H1 (cell line): ENCODE data around the gene UBB. TPM values are rescaled to one million over a fixed set of nuclear protein-coding genes. Genes with fewer than 3 reads are reported as not detected.

Experiments used
- CTCF ChIA-PET: fragments of 300-600 bp; sonication (Branson Sonifier 250); formaldehyde crosslinking; loops from one replicate; lab custom pipeline; 2021; ENCODE audit not compliant: partially characterized antibody; lab: Charles Lee
- POLR2A ChIA-PET: fragments of 300-600 bp; sonication (Branson Sonifier 250); formaldehyde crosslinking; loops from one replicate; lab custom pipeline; 2021; ENCODE audit warnings: inconsistent platforms; ENCODE audit not compliant: partially characterized antibody; lab: Charles Lee
- DNase-seq, 2 experiments: peaks; one replicate each; pipeline versions ENCODE4 v3.0.0 to v3.0.0-alpha.2; 2010 to 2022; ENCODE audit warnings: low spot score in 2 of 2, low read depth in 1 of 2, mixed read lengths in 1 of 2
- FAIRE-seq: peaks from 2 replicates; lab custom pipeline; 2011; peaks lifted over from hg19 to GRCh38; lab: Jason Lieb, UNC
- H2AFZ ChIP-seq: 2 replicates; pipeline ENCODE4 v1.8.1; 2012; ENCODE audit warnings: low read length, inconsistent platforms
- H2AK5ac ChIP-seq: 2 replicates; pipeline ENCODE4 v1.6.1; 2013; ENCODE audit warnings: low read depth, low read length
- H2BK120ac ChIP-seq: replicated peaks from 2 replicates; pipeline ENCODE3; 2013; ENCODE audit warnings: low read depth, low read length, inconsistent platforms
- H2BK12ac ChIP-seq: 2 replicates; pipeline ENCODE4 v1.6.1; 2013; ENCODE audit warnings: low read depth, low read length
- H2BK15ac ChIP-seq: 2 replicates; pipeline ENCODE4 v1.6.1; 2013; ENCODE audit warnings: low read length
- H2BK20ac ChIP-seq: 2 replicates; pipeline ENCODE4 v1.6.1; 2013; ENCODE audit warnings: low read length
- H2BK5ac ChIP-seq: 2 replicates; pipeline ENCODE4 v1.6.1; 2013; ENCODE audit warnings: low read depth, low read length
- H3K14ac ChIP-seq: 2 replicates; pipeline ENCODE4 v1.6.1; 2013; ENCODE audit warnings: inconsistent platforms; ENCODE audit not compliant: insufficient read length
- H3K18ac ChIP-seq: 2 replicates; pipeline ENCODE4 v1.6.1; 2013; ENCODE audit warnings: low read length; ENCODE audit errors: extremely low read depth
- H3K23ac ChIP-seq: 2 replicates; pipeline ENCODE4 v1.6.1; 2013; ENCODE audit warnings: inconsistent platforms; ENCODE audit not compliant: insufficient read length
- H3K23me2 ChIP-seq: 2 replicates; pipeline ENCODE4 v1.6.1; 2013; ENCODE audit warnings: low read depth, low read length
- H3K27ac ChIP-seq: 2 replicates; pipeline ENCODE4 v1.6.1; 2011; ENCODE audit warnings: low read depth, low read length, inconsistent platforms
- H3K27me3 ChIP-seq, 4 experiments: replicated peaks in 1 of 4; 1 replicate in 1 of 4; 2 replicates in 3 of 4; pipeline versions ENCODE4 v1.6.1 to v1.8.1; 2011 to 2013; ENCODE audit warnings: low read length in 3 of 4, mild to moderate bottlenecking in 3 of 4, inconsistent platforms in 2 of 4, mixed read lengths in 2 of 4, moderate library complexity in 1 of 4; ENCODE audit not compliant: control insufficient read depth in 3 of 4, insufficient read depth in 3 of 4; ENCODE audit errors: extremely low read depth in 1 of 4
- H3K36me3 ChIP-seq, 4 experiments: 2 replicates each; pipeline versions ENCODE4 v1.6.1 to v1.8.1; 2011 to 2013; ENCODE audit warnings: mild to moderate bottlenecking in 4 of 4, low read length in 3 of 4, moderate library complexity in 2 of 4, control low read depth in 1 of 4, inconsistent platforms in 1 of 4; ENCODE audit not compliant: insufficient read depth in 4 of 4, control insufficient read depth in 2 of 4
- H3K4ac ChIP-seq: replicated peaks from 2 replicates; pipeline ENCODE3; 2013; ENCODE audit warnings: low read length, low read depth, mixed read lengths, inconsistent platforms; ENCODE audit not compliant: insufficient read length
- H3K4me1 ChIP-seq, 4 experiments: replicated peaks in 1 of 4; 1 replicate in 1 of 4; 2 replicates in 3 of 4; pipeline versions ENCODE4 v1.6.1 to v1.8.1; 2011 to 2013; ENCODE audit warnings: low read length in 3 of 4, inconsistent platforms in 2 of 4, mixed read lengths in 1 of 4; ENCODE audit not compliant: insufficient read depth in 4 of 4, control insufficient read depth in 3 of 4
- H3K4me2 ChIP-seq, 2 experiments: 2 replicates each; pipeline versions ENCODE4 v1.6.1 to v1.8.1; 2011 to 2013; ENCODE audit warnings: low read depth in 2 of 2, low read length in 2 of 2, control low read depth in 1 of 2, inconsistent platforms in 1 of 2, mild to moderate bottlenecking in 1 of 2; ENCODE audit not compliant: insufficient read depth in 1 of 2
- H3K4me3 ChIP-seq, 4 experiments: fragments of 200-600, 300-600 bp in 1 of 4; sonication (generic), shearing (Covaris generic), sonication (Bioruptor Twin) in 1 of 4; 2 replicates each; pipeline versions ENCODE4 v1.5.1 to v1.8.1; 2011 to 2016; ENCODE audit warnings: low read length in 4 of 4, low read depth in 3 of 4, control low read depth in 2 of 4, inconsistent platforms in 2 of 4, mild to moderate bottlenecking in 2 of 4, mixed read lengths in 1 of 4, moderate library complexity in 1 of 4; ENCODE audit not compliant: insufficient read depth in 2 of 4; ENCODE audit errors: extremely low read depth in 1 of 4
- H3K56ac ChIP-seq: replicated peaks from 2 replicates; pipeline ENCODE3; 2013; ENCODE audit warnings: low read depth, mild to moderate bottlenecking, mixed read lengths, low read length, inconsistent platforms; ENCODE audit not compliant: insufficient read length
- H3K79me1 ChIP-seq: 2 replicates; pipeline ENCODE4 v1.6.1; 2013; ENCODE audit warnings: low read depth, low read length, control low read depth
- H3K79me2 ChIP-seq, 2 experiments: 2 replicates each; pipeline versions ENCODE4 v1.6.1 to v1.8.1; 2012 to 2013; ENCODE audit warnings: low read length in 2 of 2, mild to moderate bottlenecking in 2 of 2, inconsistent platforms in 1 of 2; ENCODE audit not compliant: insufficient read depth in 2 of 2, control insufficient read depth in 1 of 2
- H3K9ac ChIP-seq, 4 experiments: replicated peaks in 1 of 4; 1 replicate in 1 of 4; 2 replicates in 3 of 4; pipeline versions ENCODE4 v1.6.1 to v1.8.1; 2011 to 2013; ENCODE audit warnings: low read depth in 3 of 4, low read length in 3 of 4, control low read depth in 2 of 4, mild to moderate bottlenecking in 2 of 4, moderate library complexity in 2 of 4, inconsistent platforms in 1 of 4; ENCODE audit errors: extremely low read depth in 1 of 4
- H3K9me3 ChIP-seq, 2 experiments: 2 replicates each; pipeline versions ENCODE4 v1.6.1 to v1.8.1; 2012 to 2013; ENCODE audit warnings: mild to moderate bottlenecking in 2 of 2, moderate library complexity in 2 of 2, control low read depth in 1 of 2, inconsistent platforms in 1 of 2, low read depth in 1 of 2, low read length in 1 of 2, mixed read lengths in 1 of 2; ENCODE audit not compliant: insufficient read depth in 2 of 2
- H4K20me1 ChIP-seq, 2 experiments: replicated peaks in 1 of 2; 2 replicates each; pipeline versions ENCODE3 to v1.8.1; 2011 to 2013; ENCODE audit warnings: inconsistent platforms in 2 of 2, low read length in 2 of 2, mild to moderate bottlenecking in 1 of 2; ENCODE audit not compliant: insufficient read depth in 2 of 2, control insufficient read depth in 1 of 2
- H4K5ac ChIP-seq: 2 replicates; pipeline ENCODE4 v1.6.1; 2013; ENCODE audit warnings: low read length, low read depth, mixed read lengths, inconsistent platforms; ENCODE audit not compliant: insufficient read length
- H4K8ac ChIP-seq: 2 replicates; pipeline ENCODE4 v1.8.0; 2013; ENCODE audit warnings: mild to moderate bottlenecking, moderate library complexity, low read length, inconsistent platforms; ENCODE audit not compliant: insufficient read depth; ENCODE audit errors: extremely low read depth
- H4K91ac ChIP-seq: replicated peaks from 2 replicates; pipeline ENCODE3; 2013; ENCODE audit warnings: low read length, mixed read lengths, inconsistent platforms; ENCODE audit not compliant: insufficient read length
- ATF2 ChIP-seq: IDR thresholded peaks from 2 replicates; pipeline ENCODE4 v1.6.1; 2012; ENCODE audit warnings: low read length, inconsistent platforms
- NANOG ChIP-seq: IDR thresholded peaks from 2 replicates; pipeline ENCODE4 v1.6.1; 2011; ENCODE audit warnings: low read length, low read depth, mild to moderate bottlenecking, inconsistent platforms; ENCODE audit not compliant: insufficient read depth, poor library complexity, severe bottlenecking
- PHF8 ChIP-seq: fragments of 200-600 bp; sonication (generic); conservative IDR thresholded peaks from 2 replicates; pipeline ENCODE4 v1.7.1; 2012; ENCODE audit warnings: low read depth, mild to moderate bottlenecking, inconsistent platforms, low read length, moderate library complexity
- TAF1 ChIP-seq: IDR thresholded peaks from 2 replicates; pipeline ENCODE4 v1.6.1; 2011; ENCODE audit warnings: mild to moderate bottlenecking, low read depth, low read length
- polyA plus RNA-seq, 7 experiments: library from polyadenylated mRNA; depleted of rRNA in 3 of 7; stranded (reverse) in 5 of 7; unstranded in 2 of 7; fragments of >200 nt in 5 of 7; fragments of 200-250 nt in 2 of 7; gene quantifications; 1 replicate in 5 of 7; 2 replicates in 1 of 7; 4 replicates in 1 of 7; pipeline versions ENCODE4 v1.2.1 to v1.2.3, GENCODE V29; 2011 to 2013; ENCODE audit warnings: missing spikeins in 2 of 7, mixed read lengths in 2 of 7
- total RNA-seq: library from RNA; stranded (reverse); fragmentation: NEBNext Ultra II Directional; extraction: Animal tissue kit (Norgen Biotek cat#: 25700); gene quantifications from 2 replicates; pipeline ENCODE4 v1.2.1, GENCODE V29; 2021

UBB gene
- total and polyA plus RNA-seq, 2 of the 8 experiments (the other 6 are each of a cell fraction or from before 2014, with no cell fraction given) = 1,597 to 1,605 TPM

- H3K9me3 ChIP-seq = no peaks in the 10 kb centered on the region
- POLR2A ChIA-PET = interaction anchor here (1.0 to 2.9 kb wide), 7 partner anchors 14 to 150 kb away, joined by 3 to 14 read pairs (median 4); partner anchors contain the start of genes NCOR1 and UBB
- H3K27ac ChIP-seq = no peak overlapping the region
- H4K5ac ChIP-seq = no peak overlapping the region
- no peak overlapping the region for H3K4me3 ChIP-seq
- no peaks in the 10 kb centered on the region for H3K79me1 ChIP-seq
- H2BK120ac ChIP-seq = no peak overlapping the region
- H3K14ac ChIP-seq = no peak overlapping the region
- H3K56ac ChIP-seq = no peak overlapping the region
- H2AFZ ChIP-seq = no peak overlapping the region
- H3K4me2 ChIP-seq = no peak overlapping the region
- no peaks in the 10 kb centered on the region for H3K36me3 ChIP-seq
- no peaks in the 10 kb centered on the region for H3K27me3 ChIP-seq
- no peak overlapping the region for H3K23ac ChIP-seq
- H2AK5ac ChIP-seq = no peak overlapping the region
- no peak overlapping the region for H4K8ac ChIP-seq
- H2BK5ac ChIP-seq = no peak overlapping the region
- CTCF ChIA-PET = interaction anchor here (0.8 to 5.1 kb wide), 19 partner anchors 8 to 157 kb away, joined by 3 to 51 read pairs (median 7); partner anchors contain the start of genes CENPV and TRPV2
- no peaks in the 10 kb centered on the region for H3K23me2 ChIP-seq
- no peak overlapping the region for H3K9ac ChIP-seq
- no peak overlapping the region for H2BK15ac ChIP-seq
- no peaks in the 10 kb centered on the region for H4K20me1 ChIP-seq
- peaks cover 0 to 2% (median 0%) of the 10 kb centered on the region in 4 experiments; a peak in 1 of 7 replicates for H3K4me1 ChIP-seq
- no peak for TF ChIP-seq ATF2
- no peak for TF ChIP-seq PHF8
- no peak for TF ChIP-seq NANOG
- no peak for TF ChIP-seq TAF1
- TF ChIP-seq, all 59 proteins: peak for 0
- Histone ChIP-seq H4K91ac (no peak overlapping the region), H3K4ac (no peak overlapping the region), H3K79me2 (no peaks in the 10 kb centered on the region), H2BK20ac (no peak overlapping the region), H2BK12ac (no peak overlapping the region), H3K18ac (no peak overlapping the region)
- no peak for DNase-seq
- FAIRE-seq = no peak
Measured at GRCh38 chr17:16364625-16365024, 16.3 kb upstream of the UBB start.
